GM12878 (cell line): Measurements from ENCODE around the gene RASGRP3. TPM values are rescaled to one million over a fixed set of nuclear protein-coding genes. Genes with fewer than 3 reads are reported as not detected.
A peak's percentile ranks its signal among the peaks of the same experiment; 100 is the strongest.

Experiments used
- BACH1 ChIP-seq: fragments of 450-650 bp; IDR thresholded peaks from 2 replicates; pipeline ENCODE4 v1.6.1; 2017; ENCODE audit warnings: mild to moderate bottlenecking, borderline replicate concordance
- CEBPB ChIP-seq, 2 experiments: fragments of 150-350 bp in 1 of 2; IDR thresholded peaks; 2 replicates each; pipeline ENCODE4 v1.6.1; 2012 to 2014; ENCODE audit warnings: low read depth in 2 of 2, low read length in 2 of 2, borderline replicate concordance in 1 of 2, inconsistent platforms in 1 of 2
- CHD1 ChIP-seq: IDR thresholded peaks from 2 replicates; pipeline ENCODE4 v1.6.1; 2012; ENCODE audit warnings: low read depth, low read length, improper control_type of control experiment
- CREB1 ChIP-seq: IDR thresholded peaks from 2 replicates; pipeline ENCODE4 v1.6.1; 2012; ENCODE audit warnings: low read depth, mild to moderate bottlenecking, inconsistent platforms
- EGR1 ChIP-seq, 2 experiments: IDR thresholded peaks; 1 replicate in 1 of 2; 2 replicates in 1 of 2; pipeline ENCODE4 v1.6.1; 2011 to 2012; ENCODE audit warnings: low read depth in 2 of 2, low read length in 2 of 2, borderline replicate concordance in 1 of 2, mild to moderate bottlenecking in 1 of 2, moderate library complexity in 1 of 2
- HCFC1 ChIP-seq: fragments of 150-350 bp; IDR thresholded peaks from 2 replicates; pipeline ENCODE4 v1.6.1; 2014; ENCODE audit warnings: low read length
- IKZF1 ChIP-seq: fragments of 450-650 bp; conservative IDR thresholded peaks from 2 replicates; pipeline ENCODE4 v1.6.1; 2017; ENCODE audit warnings: antibody characterized with exemption, mild to moderate bottlenecking
- NFXL1 ChIP-seq: fragments of 450-650 bp; IDR thresholded peaks from 2 replicates; pipeline ENCODE4 v1.6.1; 2017; ENCODE audit warnings: antibody characterized with exemption, mild to moderate bottlenecking, borderline replicate concordance
- NR2F1 ChIP-seq: fragments of 450-650 bp; conservative IDR thresholded peaks from 2 replicates; pipeline ENCODE4 v1.6.1; 2017; ENCODE audit warnings: mild to moderate bottlenecking
- PAX8 ChIP-seq: fragments of 450-650 bp; IDR thresholded peaks from 2 replicates; pipeline ENCODE4 v1.6.1; 2017; ENCODE audit warnings: mild to moderate bottlenecking, moderate library complexity
- POLR2AphosphoS2 ChIP-seq: IDR thresholded peaks from 2 replicates; pipeline ENCODE4 v1.6.1; 2011; ENCODE audit warnings: low read depth, mild to moderate bottlenecking, low read length, improper control_type of control experiment, moderate library complexity
- POLR2AphosphoS5 ChIP-seq: IDR thresholded peaks from 2 replicates; pipeline ENCODE4 v1.6.1; 2011; ENCODE audit warnings: mild to moderate bottlenecking, low read length, inconsistent platforms
- RAD51 ChIP-seq: fragments of 450-650 bp; IDR thresholded peaks from 2 replicates; pipeline ENCODE4 v1.6.1; 2016; ENCODE audit warnings: moderate library complexity, mild to moderate bottlenecking, inconsistent platforms
- SIN3A ChIP-seq: IDR thresholded peaks from 2 replicates; pipeline ENCODE4 v1.6.1; 2012; ENCODE audit warnings: low read depth, low read length, improper control_type of control experiment
- SMAD5 ChIP-seq: IDR thresholded peaks from 2 replicates; pipeline ENCODE4 v1.6.1; 2016; ENCODE audit warnings: antibody characterized with exemption, low read depth
- SP1 ChIP-seq: IDR thresholded peaks from one replicate; pipeline ENCODE4 v1.6.1; 2011; ENCODE audit warnings: low read depth, low read length
- TCF12 ChIP-seq: IDR thresholded peaks from 2 replicates; pipeline ENCODE4 v1.6.1; 2011; ENCODE audit warnings: low read depth, mild to moderate bottlenecking, low read length
- TCF7 ChIP-seq: IDR thresholded peaks from 2 replicates; pipeline ENCODE4 v1.6.1; 2014; ENCODE audit warnings: antibody characterized with exemption, borderline replicate concordance
- ZNF217 ChIP-seq: fragments of 450-650 bp; IDR thresholded peaks from 2 replicates; pipeline ENCODE4 v1.6.1; 2017; ENCODE audit warnings: antibody characterized with exemption, mild to moderate bottlenecking
- ZNF24 ChIP-seq: fragments of 450-650 bp; IDR thresholded peaks from 2 replicates; pipeline ENCODE4 v1.6.1; 2017; ENCODE audit warnings: antibody characterized with exemption, mild to moderate bottlenecking
- ZNF384 ChIP-seq: IDR thresholded peaks from 2 replicates; pipeline ENCODE4 v1.6.1; 2012; ENCODE audit warnings: low read depth, mild to moderate bottlenecking, low read length, improper control_type of control experiment, borderline replicate concordance
- ZNF622 ChIP-seq: fragments of 450-650 bp; IDR thresholded peaks from 2 replicates; pipeline ENCODE4 v1.6.1; 2017; ENCODE audit warnings: mild to moderate bottlenecking, inconsistent platforms
- polyA plus RNA-seq, 11 experiments: library from polyadenylated mRNA; depleted of rRNA in 4 of 11; unstranded in 6 of 11; stranded (reverse) in 5 of 11; fragments of >200 nt; fragmentation: Nextera tagmentation in 4 of 11; fragmentation: Illumina TruSeq in 1 of 11; extraction: Ambion mirVana in 4 of 11; extraction: Trizol in 1 of 11; gene quantifications; 1 replicate in 1 of 11; 2 replicates in 10 of 11; pipeline versions ENCODE4 v1.2.1 to v1.2.3, GENCODE V29; 2011 to 2016; ENCODE audit warnings: inconsistent platforms in 2 of 11, missing spikeins in 2 of 11, low read depth in 1 of 11
- total RNA-seq, 4 experiments: library from RNA; depleted of rRNA in 3 of 4; stranded (reverse); fragments of >200 nt in 3 of 4; fragmentation: Illumina TruSeq in 1 of 4; extraction: Trizol in 1 of 4; gene quantifications; 2 replicates each; pipeline versions ENCODE4 v1.2.1 to v1.2.3, GENCODE V29; 2013 to 2021
- TF ChIP-seq, protein P1 (sequence below): IDR thresholded peaks from 2 replicates; pipeline ENCODE4 v1.6.1; 2012; ENCODE audit warnings: improper control_type of control experiment, low read depth, low read length; ENCODE audit not compliant: insufficient replicate concordance
- TF ChIP-seq, protein P2 (sequence below): IDR thresholded peaks from 2 replicates; pipeline ENCODE4 v1.6.1; 2012; ENCODE audit warnings: low read depth, low read length, improper control_type of control experiment
- TF ChIP-seq, protein P3 (sequence below): IDR thresholded peaks from 2 replicates; pipeline ENCODE4 v1.6.1; 2011; ENCODE audit warnings: borderline replicate concordance, low read depth, mild to moderate bottlenecking, moderate library complexity, low read length; ENCODE audit not compliant: insufficient read depth, poor library complexity, severe bottlenecking

Gene RASGRP3
- total and polyA plus RNA-seq, 10 of the 15 experiments (the other 5 are each of a cell fraction or from before 2014, with no cell fraction given), result 31.6 to 106 (median 64.7) TPM

GRCh38 chr2:33476131-33476792 is at the start of gene RASGRP3 (continued):
- TF ChIP-seq CREB1 (peak; percentile 23; the same call in 1 of the 2 replicates), NR2F1 (peak; percentile 60), EGR1 (IDR thresholded peaks at IDR 0.05; ENCODE audit: borderline replicate concordance in 1 of 2, low read depth in 2 of 2, low read length in 2 of 2) (no peak), RAD51 (peak; percentile 67; the same call in 1 of the 2 replicates), TCF7 (peak; percentile 59), IKZF1 (0 out of 2 replicates have a peak, but pooled peaks have one; percentile 56), BACH1 (0 out of 2 replicates have a peak, but pooled peaks have one; percentile 12), TCF12 (peak; percentile 97), HCFC1 (no peak), NFXL1 (no peak), POLR2AphosphoS5 (peak; percentile 95), ZNF24 (no peak), POLR2AphosphoS2 (peak; percentile 68; the same call in 1 of the 2 replicates), PAX8 (no peak), SMAD5 (peak; percentile 72), ZNF217 (no peak), SP1 (no peak), SIN3A (peak; percentile 80), ZNF622 (no peak), CEBPB (IDR thresholded peaks at IDR 0.05; ENCODE audit: borderline replicate concordance in 1 of 2, low read depth in 2 of 2, low read length in 2 of 2) (no peak), CHD1 (peak; percentile 41; the same call in 1 of the 2 replicates), ZNF384 (no peak)
- TF ChIP-seq, protein P1, sequence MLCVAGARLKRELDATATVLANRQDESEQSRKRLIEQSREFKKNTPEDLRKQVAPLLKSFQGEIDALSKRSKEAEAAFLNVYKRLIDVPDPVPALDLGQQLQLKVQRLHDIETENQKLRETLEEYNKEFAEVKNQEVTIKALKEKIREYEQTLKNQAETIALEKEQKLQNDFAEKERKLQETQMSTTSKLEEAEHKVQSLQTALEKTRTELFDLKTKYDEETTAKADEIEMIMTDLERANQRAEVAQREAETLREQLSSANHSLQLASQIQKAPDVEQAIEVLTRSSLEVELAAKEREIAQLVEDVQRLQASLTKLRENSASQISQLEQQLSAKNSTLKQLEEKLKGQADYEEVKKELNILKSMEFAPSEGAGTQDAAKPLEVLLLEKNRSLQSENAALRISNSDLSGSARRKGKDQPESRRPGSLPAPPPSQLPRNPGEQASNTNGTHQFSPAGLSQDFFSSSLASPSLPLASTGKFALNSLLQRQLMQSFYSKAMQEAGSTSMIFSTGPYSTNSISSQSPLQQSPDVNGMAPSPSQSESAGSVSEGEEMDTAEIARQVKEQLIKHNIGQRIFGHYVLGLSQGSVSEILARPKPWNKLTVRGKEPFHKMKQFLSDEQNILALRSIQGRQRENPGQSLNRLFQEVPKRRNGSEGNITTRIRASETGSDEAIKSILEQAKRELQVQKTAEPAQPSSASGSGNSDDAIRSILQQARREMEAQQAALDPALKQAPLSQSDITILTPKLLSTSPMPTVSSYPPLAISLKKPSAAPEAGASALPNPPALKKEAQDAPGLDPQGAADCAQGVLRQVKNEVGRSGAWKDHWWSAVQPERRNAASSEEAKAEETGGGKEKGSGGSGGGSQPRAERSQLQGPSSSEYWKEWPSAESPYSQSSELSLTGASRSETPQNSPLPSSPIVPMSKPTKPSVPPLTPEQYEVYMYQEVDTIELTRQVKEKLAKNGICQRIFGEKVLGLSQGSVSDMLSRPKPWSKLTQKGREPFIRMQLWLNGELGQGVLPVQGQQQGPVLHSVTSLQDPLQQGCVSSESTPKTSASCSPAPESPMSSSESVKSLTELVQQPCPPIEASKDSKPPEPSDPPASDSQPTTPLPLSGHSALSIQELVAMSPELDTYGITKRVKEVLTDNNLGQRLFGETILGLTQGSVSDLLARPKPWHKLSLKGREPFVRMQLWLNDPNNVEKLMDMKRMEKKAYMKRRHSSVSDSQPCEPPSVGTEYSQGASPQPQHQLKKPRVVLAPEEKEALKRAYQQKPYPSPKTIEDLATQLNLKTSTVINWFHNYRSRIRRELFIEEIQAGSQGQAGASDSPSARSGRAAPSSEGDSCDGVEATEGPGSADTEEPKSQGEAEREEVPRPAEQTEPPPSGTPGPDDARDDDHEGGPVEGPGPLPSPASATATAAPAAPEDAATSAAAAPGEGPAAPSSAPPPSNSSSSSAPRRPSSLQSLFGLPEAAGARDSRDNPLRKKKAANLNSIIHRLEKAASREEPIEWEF, result no peak
- TF ChIP-seq, protein P2, sequence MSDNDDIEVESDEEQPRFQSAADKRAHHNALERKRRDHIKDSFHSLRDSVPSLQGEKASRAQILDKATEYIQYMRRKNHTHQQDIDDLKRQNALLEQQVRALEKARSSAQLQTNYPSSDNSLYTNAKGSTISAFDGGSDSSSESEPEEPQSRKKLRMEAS, result peak; percentile 69; the same call in 1 of the 2 replicates
- TF ChIP-seq, protein P3, sequence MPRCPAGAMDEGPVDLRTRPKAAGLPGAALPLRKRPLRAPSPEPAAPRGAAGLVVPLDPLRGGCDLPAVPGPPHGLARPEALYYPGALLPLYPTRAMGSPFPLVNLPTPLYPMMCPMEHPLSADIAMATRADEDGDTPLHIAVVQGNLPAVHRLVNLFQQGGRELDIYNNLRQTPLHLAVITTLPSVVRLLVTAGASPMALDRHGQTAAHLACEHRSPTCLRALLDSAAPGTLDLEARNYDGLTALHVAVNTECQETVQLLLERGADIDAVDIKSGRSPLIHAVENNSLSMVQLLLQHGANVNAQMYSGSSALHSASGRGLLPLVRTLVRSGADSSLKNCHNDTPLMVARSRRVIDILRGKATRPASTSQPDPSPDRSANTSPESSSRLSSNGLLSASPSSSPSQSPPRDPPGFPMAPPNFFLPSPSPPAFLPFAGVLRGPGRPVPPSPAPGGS, result peak; percentile 42
